NB4 (cell line): ENCODE data around the gene LIPA.

Source experiments
- MYC ChIP-seq: IDR thresholded peaks from 2 replicates; pipeline ENCODE4 v1.6.1; 2011; ENCODE audit warnings: low read depth, low read length
- POLR2A ChIP-seq: IDR thresholded peaks from 2 replicates; pipeline ENCODE4 v1.6.1; 2011; ENCODE audit warnings: mild to moderate bottlenecking; ENCODE audit not compliant: insufficient read length; ENCODE audit errors: extremely low read depth
- TF ChIP-seq, protein P1 (sequence below): IDR thresholded peaks from one replicate; pipeline ENCODE4 v1.5.1; 2012; ENCODE audit warnings: low read depth, low read length
- TF ChIP-seq, protein P2 (sequence below): IDR thresholded peaks from 2 replicates; pipeline ENCODE4 v1.6.1; 2011; ENCODE audit warnings: low read depth, low read length

DNA sequence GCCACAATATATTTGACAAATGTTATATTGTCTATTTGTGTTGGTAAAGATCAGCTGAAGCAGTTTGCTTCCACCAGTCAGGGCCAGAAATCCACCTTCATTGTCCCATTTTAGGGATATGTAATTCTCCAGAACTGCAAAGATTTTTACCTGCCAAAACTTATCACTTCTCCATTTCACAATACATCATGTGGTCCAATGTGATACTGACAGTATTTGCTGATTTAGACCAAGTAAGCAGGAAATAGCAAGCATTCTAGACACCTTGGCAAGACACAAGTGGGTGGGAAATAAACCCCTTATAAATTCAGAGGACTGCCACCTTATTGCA lies 18.5 kb upstream of the LIPA start:
- TF ChIP-seq POLR2A = no peak
- TF ChIP-seq, protein P1, sequence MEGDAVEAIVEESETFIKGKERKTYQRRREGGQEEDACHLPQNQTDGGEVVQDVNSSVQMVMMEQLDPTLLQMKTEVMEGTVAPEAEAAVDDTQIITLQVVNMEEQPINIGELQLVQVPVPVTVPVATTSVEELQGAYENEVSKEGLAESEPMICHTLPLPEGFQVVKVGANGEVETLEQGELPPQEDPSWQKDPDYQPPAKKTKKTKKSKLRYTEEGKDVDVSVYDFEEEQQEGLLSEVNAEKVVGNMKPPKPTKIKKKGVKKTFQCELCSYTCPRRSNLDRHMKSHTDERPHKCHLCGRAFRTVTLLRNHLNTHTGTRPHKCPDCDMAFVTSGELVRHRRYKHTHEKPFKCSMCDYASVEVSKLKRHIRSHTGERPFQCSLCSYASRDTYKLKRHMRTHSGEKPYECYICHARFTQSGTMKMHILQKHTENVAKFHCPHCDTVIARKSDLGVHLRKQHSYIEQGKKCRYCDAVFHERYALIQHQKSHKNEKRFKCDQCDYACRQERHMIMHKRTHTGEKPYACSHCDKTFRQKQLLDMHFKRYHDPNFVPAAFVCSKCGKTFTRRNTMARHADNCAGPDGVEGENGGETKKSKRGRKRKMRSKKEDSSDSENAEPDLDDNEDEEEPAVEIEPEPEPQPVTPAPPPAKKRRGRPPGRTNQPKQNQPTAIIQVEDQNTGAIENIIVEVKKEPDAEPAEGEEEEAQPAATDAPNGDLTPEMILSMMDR = no peak
- TF ChIP-seq, protein P2, sequence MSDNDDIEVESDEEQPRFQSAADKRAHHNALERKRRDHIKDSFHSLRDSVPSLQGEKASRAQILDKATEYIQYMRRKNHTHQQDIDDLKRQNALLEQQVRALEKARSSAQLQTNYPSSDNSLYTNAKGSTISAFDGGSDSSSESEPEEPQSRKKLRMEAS = no peak
- TF ChIP-seq MYC = no peak
